Activated CD4-positive, alpha-beta T cell treated with anti-CD3 and anti-CD28 coated beads, Interleukin-2, amount 10 ng/mL, durations not matched to agents 24 days and 14 days (primary cell): ENCODE data around the gene PTPRN2. TPM values are rescaled to one million over a fixed set of nuclear protein-coding genes. Genes with fewer than 3 reads are reported as not detected.
A peak's percentile ranks its signal among the peaks of the same experiment; 100 is the strongest.

Source experiments
- DNase-seq: peaks from one replicate; pipeline ENCODE4 v3.0.0; 2022
- H3K27ac Mint-ChIP-seq: one replicate; pipeline ENCODE4 v1.8.0; 2022; ENCODE audit warnings: mild to moderate bottlenecking, mixed read lengths
- H3K27me3 Mint-ChIP-seq: one replicate; pipeline ENCODE4 v1.8.0; 2022; ENCODE audit warnings: mixed read lengths
- H3K36me3 Mint-ChIP-seq: one replicate; pipeline ENCODE4 v1.8.0; 2022; ENCODE audit warnings: low read depth, mild to moderate bottlenecking, mixed read lengths
- H3K4me1 Mint-ChIP-seq: one replicate; pipeline ENCODE4 v1.8.0; 2021; ENCODE audit warnings: mixed read lengths
- H3K4me3 Mint-ChIP-seq: one replicate; pipeline ENCODE4 v1.8.0; 2022; ENCODE audit warnings: mild to moderate bottlenecking, moderate library complexity, mixed read lengths
- H3K9me3 Mint-ChIP-seq: one replicate; pipeline ENCODE4 v1.8.0; 2021; ENCODE audit warnings: mixed read lengths
- intact Hi-C: fragments of 100-400 bp; cut with micrococcal nuclease; formaldehyde crosslinking; loops from one replicate; pipeline ENCODE4 v1.15.1; 2023
- total RNA-seq: library from RNA; stranded (reverse); gene quantifications from 2 replicates; pipeline ENCODE4 v1.2.3, GENCODE V29; 2022

Gene PTPRN2
- total RNA-seq, 1 donor from 2014 or later: 0.33 TPM

- intact Hi-C loops: no loop called here
- no peak for DNase-seq
- Mint-ChIP-seq H3K27me3 (no peaks in the 10 kb centered on the region), H3K27ac (no peak overlapping the region), H3K9me3 (no peaks in the 10 kb centered on the region), H3K36me3 (no peaks in the 10 kb centered on the region), H3K4me3 (no peak overlapping the region), H3K4me1 (no peaks in the 10 kb centered on the region)
Observed at GRCh38 chr7:157550300-157551275, 1037.0 kb downstream of the PTPRN2 start.

GRCh38 chr7:157549612-157550299 is 1037.9 kb downstream of the PTPRN2 start:
- Mint-ChIP-seq H3K27ac (no peak overlapping the region), H3K9me3 (peaks cover 5% of the 10 kb centered on the region), H3K4me3 (no peak overlapping the region), H3K4me1 (no peaks in the 10 kb centered on the region), H3K27me3 (no peaks in the 10 kb centered on the region), H3K36me3 (no peaks in the 10 kb centered on the region)
- intact Hi-C loops: no loop called here
- DNase-seq: no peak

DNA sequence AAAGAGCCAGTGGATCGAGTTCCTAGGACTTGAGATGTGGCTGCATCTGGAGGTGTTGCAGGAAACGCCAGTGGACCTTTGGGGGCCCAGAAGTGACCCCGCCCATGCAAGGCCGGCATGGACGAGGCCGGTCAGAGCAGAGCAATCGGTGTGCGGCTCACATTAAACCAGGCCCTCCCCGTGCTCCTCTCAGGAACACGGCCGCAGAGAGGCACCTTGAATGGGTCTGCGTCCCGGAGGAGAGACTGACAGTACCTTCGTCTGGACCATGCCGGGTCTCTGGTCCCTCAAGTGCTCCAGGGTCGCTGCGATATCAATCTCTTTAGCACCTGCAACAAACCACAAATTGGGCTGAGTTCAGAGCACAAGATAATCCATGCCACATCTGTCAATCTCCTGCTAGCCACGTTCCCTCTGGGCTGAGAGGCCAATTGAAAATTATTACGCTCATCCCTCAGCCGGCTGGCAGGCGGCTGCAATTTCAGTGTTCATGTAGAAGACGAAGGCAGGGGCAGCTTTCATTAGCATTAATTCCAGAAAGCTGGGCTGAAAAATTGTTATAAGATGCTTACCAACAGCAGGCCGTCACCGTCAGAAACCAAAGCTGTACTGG is 1038.8 kb downstream of the PTPRN2 start:
- H3K4me3 Mint-ChIP-seq: no peak overlapping the region
- peaks cover 5% of the 10 kb centered on the region for H3K4me1 Mint-ChIP-seq
- intact Hi-C loops: no loop called here
- H3K36me3 Mint-ChIP-seq: peaks cover 3% of the 10 kb centered on the region
- H3K27ac Mint-ChIP-seq: no peak overlapping the region
- H3K9me3 Mint-ChIP-seq: peaks cover 13% of the 10 kb centered on the region
- H3K27me3 Mint-ChIP-seq: no peaks in the 10 kb centered on the region
- no peak for DNase-seq

- Mint-ChIP-seq H3K4me1 (peaks cover 6% of the 10 kb centered on the region), H3K9me3 (peaks cover 15% of the 10 kb centered on the region), H3K36me3 (peaks cover 5% of the 10 kb centered on the region), H3K27ac (no peak overlapping the region), H3K4me3 (no peak overlapping the region), H3K27me3 (no peaks in the 10 kb centered on the region)
- no peak for DNase-seq
- intact Hi-C loops: no loop called here
Observed at GRCh38 chr7:157547611-157548010, 1040.0 kb downstream of the PTPRN2 start.

GRCh38 chr7:157547102-157547501 is 1040.5 kb downstream of the PTPRN2 start:
- Mint-ChIP-seq H3K27ac (no peak overlapping the region), H3K9me3 (peaks cover 15% of the 10 kb centered on the region), H3K4me1 (peaks cover 6% of the 10 kb centered on the region), H3K4me3 (no peak overlapping the region), H3K27me3 (no peaks in the 10 kb centered on the region), H3K36me3 (peaks cover 5% of the 10 kb centered on the region)
- no peak for DNase-seq
- intact Hi-C loops: no loop called here

DNA sequence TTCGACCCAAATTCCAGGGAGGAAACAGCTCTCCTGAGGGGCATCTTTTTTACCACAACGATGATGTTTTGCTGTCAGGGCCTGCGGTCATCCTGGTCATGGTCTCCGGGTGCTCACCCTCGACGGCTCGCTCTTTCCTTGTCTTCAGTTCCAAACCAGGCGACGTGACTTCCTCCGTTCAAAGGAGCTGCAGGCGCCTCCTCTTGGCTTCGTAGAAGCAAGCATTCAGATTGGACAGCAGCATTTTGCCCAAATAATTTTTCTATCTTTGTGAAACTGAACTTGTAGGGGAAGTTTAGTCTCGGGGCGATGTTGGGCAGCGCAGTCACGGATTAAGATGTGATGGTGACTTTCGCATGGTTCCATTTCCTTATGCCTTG is 1042.0 kb downstream of the PTPRN2 start:
- Mint-ChIP-seq H3K9me3 (peaks cover 15% of the 10 kb centered on the region), H3K27ac (no peak overlapping the region), H3K4me1 (peaks cover 6% of the 10 kb centered on the region), H3K36me3 (peaks cover 5% of the 10 kb centered on the region), H3K4me3 (no peak overlapping the region), H3K27me3 (no peaks in the 10 kb centered on the region)
- intact Hi-C loops: no loop called here
- DNase-seq: no peak

GRCh38 chr7:157544980-157545680 is 1042.5 kb downstream of the PTPRN2 start:
- Mint-ChIP-seq H3K36me3 (peaks cover 5% of the 10 kb centered on the region), H3K9me3 (peaks cover 15% of the 10 kb centered on the region), H3K27me3 (no peaks in the 10 kb centered on the region), H3K4me3 (no peak overlapping the region), H3K4me1 (peaks cover 6% of the 10 kb centered on the region), H3K27ac (peak overlapping the region; percentile 68)
- intact Hi-C loops: no loop called here
- no peak for DNase-seq

GRCh38 chr7:157544226-157544625 is 1043.4 kb downstream of the PTPRN2 start:
- DNase-seq: no peak
- peak overlapping the region; percentile 68 for H3K27ac Mint-ChIP-seq
- H3K9me3 Mint-ChIP-seq: peaks cover 15% of the 10 kb centered on the region
- intact Hi-C loops: no loop called here
- peaks cover 6% of the 10 kb centered on the region for H3K4me1 Mint-ChIP-seq
- no peak overlapping the region for H3K4me3 Mint-ChIP-seq
- H3K36me3 Mint-ChIP-seq: peaks cover 5% of the 10 kb centered on the region
- no peaks in the 10 kb centered on the region for H3K27me3 Mint-ChIP-seq

DNA sequence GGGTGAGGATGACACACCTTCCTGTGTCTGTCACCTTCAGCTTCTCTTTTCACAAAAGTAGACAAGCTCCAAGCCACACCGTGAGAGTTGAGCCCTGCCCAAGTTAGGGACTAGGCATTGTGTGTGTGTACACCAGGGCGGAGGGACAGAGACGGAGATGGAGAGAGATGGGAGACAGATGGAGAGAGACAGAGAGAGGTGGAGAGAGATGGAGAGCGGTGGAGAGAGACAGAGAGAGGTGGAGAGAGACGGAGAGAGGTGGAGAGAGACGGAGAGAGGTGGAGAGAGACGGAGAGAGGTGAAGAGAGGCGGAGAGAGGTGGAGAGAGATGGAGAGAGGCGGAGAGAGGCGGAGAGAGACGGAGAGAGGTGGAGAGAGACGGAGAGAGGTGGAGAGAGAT is 1043.8 kb downstream of the PTPRN2 start:
- H3K27ac Mint-ChIP-seq: peak overlapping the region; percentile 41
- intact Hi-C loops: no loop called here
- H3K27me3 Mint-ChIP-seq: no peaks in the 10 kb centered on the region
- H3K4me3 Mint-ChIP-seq: no peak overlapping the region
- H3K36me3 Mint-ChIP-seq: peaks cover 5% of the 10 kb centered on the region
- H3K9me3 Mint-ChIP-seq: peaks cover 15% of the 10 kb centered on the region
- peaks cover 6% of the 10 kb centered on the region for H3K4me1 Mint-ChIP-seq
- DNase-seq: no peak

DNA sequence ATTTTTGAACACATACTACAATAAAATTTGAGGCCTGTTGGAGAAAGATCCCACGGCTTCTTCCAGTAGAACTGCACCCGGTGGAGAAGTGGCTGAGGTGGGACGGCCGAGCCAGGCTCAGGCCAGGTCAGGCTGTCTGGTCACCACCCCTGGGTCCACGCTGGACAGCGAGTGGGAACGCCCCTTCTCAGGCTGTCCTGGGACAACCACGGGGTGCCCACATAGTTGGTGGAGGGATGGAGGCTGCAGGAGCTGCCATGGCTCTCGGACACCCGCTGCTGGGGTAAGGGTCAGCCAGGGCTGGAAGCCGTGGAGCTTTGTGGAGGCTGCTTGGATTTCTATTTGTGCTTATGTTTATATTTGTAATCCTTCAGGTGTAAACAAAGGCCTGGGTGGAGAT is 1044.3 kb downstream of the PTPRN2 start:
- Mint-ChIP-seq H3K36me3 (peaks cover 5% of the 10 kb centered on the region), H3K9me3 (peaks cover 15% of the 10 kb centered on the region), H3K4me3 (no peak overlapping the region), H3K4me1 (peaks cover 6% of the 10 kb centered on the region), H3K27me3 (no peaks in the 10 kb centered on the region), H3K27ac (no peak overlapping the region)
- no peak for DNase-seq
- intact Hi-C loops: no loop called here

DNA sequence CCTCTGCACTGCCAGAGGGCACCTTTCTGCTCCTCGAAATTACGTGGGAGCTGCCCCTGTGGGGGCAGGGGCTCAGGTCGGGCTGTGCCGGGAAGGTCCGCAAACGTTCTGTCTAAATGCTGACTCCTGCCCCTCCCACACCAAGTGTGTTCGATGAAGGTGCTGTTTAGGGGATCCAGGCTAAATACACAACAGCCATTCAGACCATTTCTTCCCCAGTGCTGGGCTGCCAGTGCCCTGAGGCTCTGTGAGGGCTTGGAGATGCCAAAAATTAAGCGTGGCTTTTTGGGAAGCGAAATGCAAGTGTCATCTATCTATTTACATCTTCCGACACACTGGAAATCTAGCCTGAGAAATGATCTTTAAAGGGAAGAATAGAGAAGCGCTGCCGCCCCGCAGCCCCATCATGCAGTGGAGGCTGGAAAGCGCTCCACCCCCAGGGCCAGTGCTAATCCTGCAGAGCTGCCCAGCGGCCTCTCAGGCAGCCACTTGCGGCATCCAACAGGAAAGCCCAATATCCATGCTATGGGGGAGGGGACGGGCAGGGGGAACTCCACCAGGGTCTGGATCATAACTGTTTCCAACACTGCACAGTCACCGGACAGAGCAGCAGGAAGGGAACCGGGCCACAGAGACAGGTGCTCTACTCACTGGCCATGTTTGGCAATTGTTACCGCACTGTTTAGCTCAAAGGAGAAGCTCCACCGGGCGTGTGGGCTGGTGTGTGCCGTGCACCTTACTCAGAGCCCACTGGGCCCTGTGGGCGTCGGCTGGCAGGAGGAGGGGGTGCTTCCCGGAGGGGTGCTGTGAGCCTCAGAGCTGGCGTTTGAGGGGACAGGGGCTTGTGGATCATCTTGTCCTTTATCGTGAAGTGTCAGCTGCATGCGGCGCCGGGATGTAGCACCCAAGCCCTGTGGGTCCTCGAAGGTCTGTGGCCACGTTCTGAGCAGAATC is 1045.3 kb downstream of the PTPRN2 start:
- peaks cover 15% of the 10 kb centered on the region for H3K9me3 Mint-ChIP-seq
- no peak overlapping the region for H3K4me3 Mint-ChIP-seq
- intact Hi-C loops: no loop called here
- H3K4me1 Mint-ChIP-seq: peaks cover 6% of the 10 kb centered on the region
- peaks cover 2% of the 10 kb centered on the region for H3K27me3 Mint-ChIP-seq
- H3K36me3 Mint-ChIP-seq: peaks cover 5% of the 10 kb centered on the region
- no peak overlapping the region for H3K27ac Mint-ChIP-seq
- DNase-seq: no peak

DNA sequence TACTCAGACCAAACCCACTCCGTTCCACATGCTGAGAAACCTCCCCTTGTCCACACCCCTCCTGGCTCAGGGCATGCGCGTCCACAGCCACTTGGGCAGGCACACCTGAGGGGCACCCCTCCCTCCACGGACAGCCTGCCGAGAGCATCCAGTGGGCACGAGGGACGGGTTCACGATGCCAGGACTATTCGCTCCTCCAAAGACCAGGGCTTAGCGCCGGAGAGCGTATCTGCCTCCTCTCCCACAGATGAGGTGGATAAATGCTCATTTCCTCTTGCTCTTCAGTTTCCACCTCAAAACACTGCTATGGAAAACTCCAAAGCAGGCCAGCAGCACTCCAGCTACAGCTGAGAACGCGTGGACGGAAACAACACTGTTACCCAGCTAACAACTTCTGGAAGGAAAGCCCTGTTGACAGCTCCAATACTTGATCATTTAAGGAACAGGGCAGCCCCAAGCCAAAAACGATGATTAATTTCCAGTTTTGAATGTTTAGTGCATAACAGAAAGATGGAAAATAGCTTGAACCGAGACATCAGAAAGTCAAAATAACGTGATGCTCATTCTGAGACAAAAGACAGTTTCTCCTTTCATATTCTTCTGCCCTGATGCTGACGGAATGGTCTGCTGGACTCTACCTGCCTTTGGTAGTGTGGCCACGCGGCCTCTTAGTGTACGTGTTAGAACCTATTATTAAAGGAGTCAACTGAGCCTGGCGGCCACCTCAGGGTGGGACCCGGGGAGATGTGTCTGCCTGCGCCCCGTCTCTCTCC is 1046.1 kb downstream of the PTPRN2 start:
- Mint-ChIP-seq H3K27ac (no peak overlapping the region), H3K9me3 (peaks cover 15% of the 10 kb centered on the region), H3K4me3 (no peak overlapping the region), H3K4me1 (peaks cover 6% of the 10 kb centered on the region), H3K27me3 (peaks cover 3% of the 10 kb centered on the region), H3K36me3 (peaks cover 5% of the 10 kb centered on the region)
- intact Hi-C loops: no loop called here
- no peak for DNase-seq
